Measurements from ENCODE around the gene ARL8B. TPM values are rescaled to one million over a fixed set of nuclear protein-coding genes. Genes with fewer than 3 reads are reported as not detected.
"Not testable (repeated sequence)": the region's sequence is repeated elsewhere in the genome, so short reads cannot be mapped to it uniquely, and the experiment has no call there.

ARL8B gene
- total RNA-seq, 1 experiment from 2014 or later = 51.7 TPM

- Histone ChIP-seq H3K4me3 (no peak overlapping the region), H3K27me3 (replicated peaks) (no peaks in the 10 kb centered on the region), H3K9me3 (replicated peaks) (no peaks in the 10 kb centered on the region), H3K4me1 (replicated peaks) (no peaks in the 10 kb centered on the region), H3K27ac (no peak overlapping the region), H3K36me3 (no peaks in the 10 kb centered on the region)
- DNase-seq (ENCODE audit: low read depth in 1 of 2, low spot score in 2 of 2) = no peak
Observed at GRCh38 chr3:5095886-5096285, 26.2 kb upstream of the ARL8B start.

GRCh38 chr3:5096336-5097008 is 25.6 kb upstream of the ARL8B start:
- H3K4me3 ChIP-seq = no peak overlapping the region
- no peaks in the 10 kb centered on the region for H3K9me3 ChIP-seq (replicated peaks)
- no peak for DNase-seq (ENCODE audit: low read depth in 1 of 2, low spot score in 2 of 2)
- no peaks in the 10 kb centered on the region for H3K36me3 ChIP-seq
- H3K27me3 ChIP-seq (replicated peaks) = no peaks in the 10 kb centered on the region
- no peak overlapping the region for H3K27ac ChIP-seq
- no peaks in the 10 kb centered on the region for H3K4me1 ChIP-seq (replicated peaks)

GRCh38 chr3:5098346-5098745 is 23.7 kb upstream of the ARL8B start:
- Histone ChIP-seq H3K36me3 (no peaks in the 10 kb centered on the region), H3K4me3 (no peak overlapping the region), H3K27ac (no peak overlapping the region), H3K27me3 (replicated peaks) (no peaks in the 10 kb centered on the region; the same call in 1 of the 2 replicates), H3K4me1 (replicated peaks) (no peaks in the 10 kb centered on the region), H3K9me3 (replicated peaks) (no peaks in the 10 kb centered on the region)
- no peak for DNase-seq (ENCODE audit: low read depth in 1 of 2, low spot score in 2 of 2)

- no peaks in the 10 kb centered on the region for H3K4me1 ChIP-seq (replicated peaks)
- H3K27me3 ChIP-seq (replicated peaks) = no peaks in the 10 kb centered on the region; the same call in 1 of the 2 replicates
- H3K9me3 ChIP-seq (replicated peaks) = no peaks in the 10 kb centered on the region
- H3K4me3 ChIP-seq = no peak overlapping the region
- no peaks in the 10 kb centered on the region for H3K36me3 ChIP-seq
- no peak overlapping the region for H3K27ac ChIP-seq
- DNase-seq (ENCODE audit: low read depth in 1 of 2, low spot score in 2 of 2) = no peak
Observed at GRCh38 chr3:5102532-5102931, 19.6 kb upstream of the ARL8B start.

GRCh38 chr3:5103743-5104142 is 18.3 kb upstream of the ARL8B start:
- DNase-seq (ENCODE audit: low read depth in 1 of 2, low spot score in 2 of 2) = no peak
- H3K36me3 ChIP-seq = no peaks in the 10 kb centered on the region
- no peak overlapping the region for H3K4me3 ChIP-seq
- H3K27ac ChIP-seq = no peak overlapping the region
- H3K4me1 ChIP-seq (replicated peaks) = no peaks in the 10 kb centered on the region
- H3K27me3 ChIP-seq (replicated peaks) = no peaks in the 10 kb centered on the region; the same call in 1 of the 2 replicates
- H3K9me3 ChIP-seq (replicated peaks) = no peaks in the 10 kb centered on the region

GRCh38 chr3:5105050-5105449 is 17.0 kb upstream of the ARL8B start:
- H3K4me1 ChIP-seq (replicated peaks) = no peaks in the 10 kb centered on the region
- DNase-seq (ENCODE audit: low read depth in 1 of 2, low spot score in 2 of 2) = no peak
- H3K27ac ChIP-seq = no peak overlapping the region
- no peaks in the 10 kb centered on the region for H3K9me3 ChIP-seq (replicated peaks)
- no peak overlapping the region for H3K4me3 ChIP-seq
- no peaks in the 10 kb centered on the region for H3K36me3 ChIP-seq
- no peaks in the 10 kb centered on the region; the same call in 1 of the 2 replicates for H3K27me3 ChIP-seq (replicated peaks)

GRCh38 chr3:5106371-5106770 is 15.7 kb upstream of the ARL8B start:
- not testable (repeated sequence) for H3K27me3 ChIP-seq (replicated peaks); H3K36me3 ChIP-seq; H3K4me1 ChIP-seq (replicated peaks); H3K4me3 ChIP-seq; DNase-seq (ENCODE audit: low read depth in 1 of 2, low spot score in 2 of 2); H3K9me3 ChIP-seq (replicated peaks); H3K27ac ChIP-seq

- H3K27me3 ChIP-seq (replicated peaks); H3K27ac ChIP-seq; H3K4me1 ChIP-seq (replicated peaks); H3K9me3 ChIP-seq (replicated peaks); H3K4me3 ChIP-seq; H3K36me3 ChIP-seq; DNase-seq (ENCODE audit: low read depth in 1 of 2, low spot score in 2 of 2): not testable (repeated sequence)
Observed at GRCh38 chr3:5106933-5107334, 15.2 kb upstream of the ARL8B start.

- H3K9me3 ChIP-seq (replicated peaks) = no peaks in the 10 kb centered on the region
- H3K27ac ChIP-seq = no peak overlapping the region
- H3K36me3 ChIP-seq = no peaks in the 10 kb centered on the region
- DNase-seq (ENCODE audit: low read depth in 1 of 2, low spot score in 2 of 2) = no peak
- H3K4me3 ChIP-seq = no peak overlapping the region
- H3K4me1 ChIP-seq (replicated peaks) = no peaks in the 10 kb centered on the region
- H3K27me3 ChIP-seq (replicated peaks) = no peaks in the 10 kb centered on the region
Observed at GRCh38 chr3:5110337-5110736, 11.8 kb upstream of the ARL8B start.

- no peak for DNase-seq (ENCODE audit: low read depth in 1 of 2, low spot score in 2 of 2)
- Histone ChIP-seq H3K27me3 (replicated peaks) (no peaks in the 10 kb centered on the region), H3K4me3 (no peak overlapping the region), H3K9me3 (replicated peaks) (no peaks in the 10 kb centered on the region), H3K36me3 (no peaks in the 10 kb centered on the region), H3K27ac (no peak overlapping the region), H3K4me1 (replicated peaks) (no peaks in the 10 kb centered on the region)
Observed at GRCh38 chr3:5112043-5112442, 10.0 kb upstream of the ARL8B start.

- not testable (repeated sequence) for H3K27ac ChIP-seq; H3K4me3 ChIP-seq; H3K36me3 ChIP-seq; H3K27me3 ChIP-seq (replicated peaks); DNase-seq (ENCODE audit: low read depth in 1 of 2, low spot score in 2 of 2); H3K9me3 ChIP-seq (replicated peaks); H3K4me1 ChIP-seq (replicated peaks)
Observed at GRCh38 chr3:5113726-5114125, 8.4 kb upstream of the ARL8B start.

GRCh38 chr3:5115506-5116162 is 6.5 kb upstream of the ARL8B start:
- DNase-seq (ENCODE audit: low read depth in 1 of 2, low spot score in 2 of 2) = no peak
- Histone ChIP-seq H3K4me1 (replicated peaks) (no peaks in the 10 kb centered on the region), H3K36me3 (no peaks in the 10 kb centered on the region), H3K4me3 (no peak overlapping the region), H3K9me3 (replicated peaks) (no peaks in the 10 kb centered on the region), H3K27ac (no peak overlapping the region), H3K27me3 (replicated peaks) (no peaks in the 10 kb centered on the region)

- no peak for DNase-seq (ENCODE audit: low read depth in 1 of 2, low spot score in 2 of 2)
- no peak overlapping the region for H3K27ac ChIP-seq
- no peaks in the 10 kb centered on the region for H3K4me1 ChIP-seq (replicated peaks)
- H3K27me3 ChIP-seq (replicated peaks) = no peaks in the 10 kb centered on the region
- H3K4me3 ChIP-seq = no peak overlapping the region
- no peaks in the 10 kb centered on the region for H3K36me3 ChIP-seq
- H3K9me3 ChIP-seq (replicated peaks) = no peaks in the 10 kb centered on the region
Observed at GRCh38 chr3:5116538-5116937, 5.6 kb upstream of the ARL8B start.

- Histone ChIP-seq H3K4me1 (replicated peaks) (peaks cover 10% of the 10 kb centered on the region), H3K27ac (no peak overlapping the region), H3K4me3 (no peak overlapping the region), H3K36me3 (peaks cover 9% of the 10 kb centered on the region), H3K27me3 (replicated peaks) (no peaks in the 10 kb centered on the region), H3K9me3 (replicated peaks) (no peaks in the 10 kb centered on the region)
- no peak for DNase-seq (ENCODE audit: low read depth in 1 of 2, low spot score in 2 of 2)
Observed at GRCh38 chr3:5120446-5120845, 1.6 kb upstream of the ARL8B start.
